NT2/D1 (cell line): ENCODE results near the gene ATG9B.

Source experiments
- DNase-seq: peaks from one replicate; pipeline ENCODE4 v3.0.0-alpha.2; 2011; ENCODE audit warnings: low read depth, low spot score
- H3K27me3 ChIP-seq: 2 replicates; pipeline ENCODE4 v1.6.0; 2011; ENCODE audit warnings: mild to moderate bottlenecking; ENCODE audit not compliant: insufficient read length, insufficient read depth
- H3K36me3 ChIP-seq: 2 replicates; pipeline ENCODE4 v1.6.1; 2011; ENCODE audit warnings: mild to moderate bottlenecking, low read length, mixed read lengths; ENCODE audit not compliant: insufficient read depth, insufficient read length
- H3K4me1 ChIP-seq: 2 replicates; pipeline ENCODE4 v1.5.1; 2011; ENCODE audit not compliant: insufficient read depth, insufficient read length
- H3K4me3 ChIP-seq: 2 replicates; pipeline ENCODE4 v1.5.1; 2011; ENCODE audit warnings: low read depth; ENCODE audit not compliant: insufficient read length
- H3K9ac ChIP-seq: 2 replicates; pipeline ENCODE4 v1.6.0; 2011; ENCODE audit warnings: low read depth; ENCODE audit not compliant: insufficient read length
- H3K9me3 ChIP-seq: 2 replicates; pipeline ENCODE4 v1.5.1; 2011; ENCODE audit warnings: mild to moderate bottlenecking, low read length; ENCODE audit not compliant: insufficient read depth
- SUZ12 ChIP-seq: IDR thresholded peaks from 2 replicates; pipeline ENCODE4 v1.6.1; 2011; ENCODE audit not compliant: insufficient read length, insufficient read depth; ENCODE audit errors: extremely low read depth
- YY1 ChIP-seq: IDR thresholded peaks from 2 replicates; pipeline ENCODE4 v1.6.1; 2011; ENCODE audit not compliant: insufficient read length, insufficient read depth
- ZNF274 ChIP-seq: IDR thresholded peaks from 2 replicates; pipeline ENCODE4 v1.6.1; 2011; ENCODE audit warnings: mild to moderate bottlenecking, low read depth, low read length

Gene ATG9B

DNA sequence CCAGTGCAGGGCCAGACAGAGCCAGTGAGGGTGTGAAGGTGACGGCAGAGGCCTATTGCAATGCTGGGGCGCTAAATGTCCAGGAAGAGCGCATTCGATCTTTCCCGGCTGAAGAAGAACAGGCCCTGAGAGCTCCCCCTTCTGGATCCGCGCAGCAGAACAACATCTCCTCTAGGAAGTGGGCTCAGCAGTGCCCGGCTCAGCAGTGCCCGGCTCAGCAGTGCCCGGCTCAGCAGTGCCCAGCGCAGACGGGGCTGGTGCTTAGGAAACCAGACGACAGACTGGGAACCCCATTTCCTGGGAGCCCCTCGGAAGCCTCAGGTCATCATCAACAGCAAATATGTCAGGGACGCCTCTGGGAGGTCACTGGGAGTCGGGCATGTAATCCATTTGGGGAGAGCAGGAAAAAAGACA is 38.2 kb downstream of the ATG9B start:
- peaks cover 29% of the 10 kb centered on the region for H3K27me3 ChIP-seq
- DNase-seq, result no peak
- no peaks in the 10 kb centered on the region for H3K36me3 ChIP-seq
- TF ChIP-seq YY1 (no peak), ZNF274 (no peak), SUZ12 (no peak)
- H3K9me3 ChIP-seq, result peaks cover 15% of the 10 kb centered on the region; the same call in 1 of the 2 replicates
- H3K4me1 ChIP-seq, result peaks cover 4% of the 10 kb centered on the region
- no peak overlapping the region for H3K4me3 ChIP-seq
- no peak overlapping the region for H3K9ac ChIP-seq

DNA sequence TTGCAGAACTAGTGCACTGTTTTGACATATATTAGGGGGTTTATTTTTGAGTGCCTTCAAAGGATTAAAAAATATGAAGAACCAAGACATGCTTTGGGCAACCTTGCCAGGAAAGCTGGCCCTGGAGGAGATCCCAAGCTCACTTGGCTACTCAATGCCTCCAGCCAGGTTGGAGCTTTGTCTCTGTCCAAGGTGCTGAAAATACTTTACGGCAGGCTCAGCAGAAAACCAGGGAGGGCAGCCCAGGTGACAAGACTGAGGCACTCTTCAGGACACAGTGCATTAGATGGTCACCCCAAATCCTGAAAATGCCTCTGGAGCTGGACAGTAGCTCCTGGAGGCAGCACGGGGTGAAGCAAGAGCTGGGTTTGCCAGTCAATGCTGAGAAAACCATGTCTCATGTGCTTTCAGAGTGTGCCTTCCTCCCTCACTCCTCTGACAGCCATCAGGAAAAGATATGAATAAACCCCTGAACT is 40.4 kb downstream of the ATG9B start:
- Histone ChIP-seq H3K4me1 (peaks cover 10% of the 10 kb centered on the region), H3K4me3 (no peak overlapping the region), H3K36me3 (no peaks in the 10 kb centered on the region), H3K9ac (no peak overlapping the region), H3K9me3 (no peaks in the 10 kb centered on the region), H3K27me3 (peaks cover 40% of the 10 kb centered on the region)
- TF ChIP-seq YY1, result no peak
- TF ChIP-seq ZNF274, result no peak
- no peak for TF ChIP-seq SUZ12
- peak; percentile 63 for DNase-seq

DNA sequence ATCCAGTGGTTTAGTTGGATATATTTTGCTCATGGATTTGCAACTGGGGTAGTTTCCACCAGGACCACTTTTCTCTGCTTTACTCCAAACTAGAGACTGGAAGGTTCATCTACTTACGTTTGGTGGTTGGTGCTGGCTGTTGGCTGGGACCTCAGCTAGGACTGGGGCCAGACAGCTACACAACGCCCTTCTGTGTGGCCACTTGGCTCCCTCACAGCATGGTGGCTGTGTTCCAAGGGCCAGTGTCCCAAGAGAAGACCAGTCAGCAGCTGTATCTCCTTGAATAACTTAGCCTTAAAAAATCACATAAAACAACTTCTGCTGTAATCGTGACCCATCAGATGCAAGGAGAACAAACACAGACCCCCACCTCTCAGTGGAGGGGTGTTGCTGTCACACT is 41.9 kb downstream of the ATG9B start:
- no peak overlapping the region for H3K4me3 ChIP-seq
- peaks cover 10% of the 10 kb centered on the region for H3K4me1 ChIP-seq
- H3K36me3 ChIP-seq, result no peaks in the 10 kb centered on the region
- DNase-seq, result no peak
- no peak for TF ChIP-seq ZNF274
- no peak for TF ChIP-seq SUZ12
- no peak for TF ChIP-seq YY1
- peaks cover 41% of the 10 kb centered on the region for H3K27me3 ChIP-seq
- H3K9me3 ChIP-seq, result no peaks in the 10 kb centered on the region
- no peak overlapping the region for H3K9ac ChIP-seq

DNA sequence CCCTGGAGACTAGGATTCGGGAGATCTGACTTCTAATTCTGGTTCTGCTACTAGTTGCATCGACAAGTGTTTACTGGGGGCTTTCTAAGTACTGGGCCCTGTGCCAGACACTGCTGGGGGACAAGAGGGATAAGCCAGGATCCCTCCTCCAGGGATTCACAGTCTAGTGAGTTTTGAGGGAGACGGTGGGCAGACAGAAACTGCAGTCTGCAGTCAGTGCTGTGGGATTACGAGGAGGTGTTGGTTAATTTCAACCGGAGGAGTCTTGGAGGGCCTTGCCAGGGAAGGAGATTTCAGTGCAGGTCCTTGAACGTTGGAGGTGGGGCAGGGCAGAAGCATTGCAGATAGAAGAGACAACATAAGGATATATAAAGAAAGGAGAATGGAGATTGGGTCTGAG is 42.6 kb downstream of the ATG9B start:
- peaks cover 16% of the 10 kb centered on the region for H3K4me1 ChIP-seq
- TF ChIP-seq ZNF274 (no peak), SUZ12 (no peak), YY1 (no peak)
- no peak for DNase-seq
- peaks cover 48% of the 10 kb centered on the region for H3K27me3 ChIP-seq
- no peaks in the 10 kb centered on the region for H3K9me3 ChIP-seq
- H3K4me3 ChIP-seq, result no peak overlapping the region
- H3K9ac ChIP-seq, result no peak overlapping the region
- no peaks in the 10 kb centered on the region for H3K36me3 ChIP-seq

DNA sequence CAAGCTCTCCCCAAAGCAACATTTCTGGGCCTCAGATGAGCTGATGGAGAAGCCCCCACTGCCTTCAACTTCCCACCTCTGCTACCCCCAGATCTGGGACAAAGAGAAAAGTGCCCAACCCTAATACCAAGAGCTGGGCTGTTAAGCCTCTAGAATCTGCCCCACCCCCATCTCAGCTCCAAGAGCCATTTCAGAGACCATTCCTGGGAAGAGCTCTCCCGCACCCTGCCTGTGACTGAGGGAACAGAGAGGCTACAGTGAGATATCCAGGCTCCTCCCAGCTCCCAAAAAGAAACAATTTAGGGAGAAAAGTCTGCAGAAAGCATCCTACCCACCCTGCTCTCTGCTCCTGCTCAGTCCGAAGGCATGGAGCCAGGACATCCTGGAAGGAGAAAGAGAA is 43.6 kb downstream of the ATG9B start:
- TF ChIP-seq SUZ12 (no peak), ZNF274 (no peak), YY1 (no peak)
- Histone ChIP-seq H3K9me3 (no peaks in the 10 kb centered on the region), H3K4me3 (no peak overlapping the region), H3K4me1 (peaks cover 15% of the 10 kb centered on the region), H3K36me3 (no peaks in the 10 kb centered on the region), H3K27me3 (peaks cover 52% of the 10 kb centered on the region), H3K9ac (no peak overlapping the region)
- no peak for DNase-seq

DNA sequence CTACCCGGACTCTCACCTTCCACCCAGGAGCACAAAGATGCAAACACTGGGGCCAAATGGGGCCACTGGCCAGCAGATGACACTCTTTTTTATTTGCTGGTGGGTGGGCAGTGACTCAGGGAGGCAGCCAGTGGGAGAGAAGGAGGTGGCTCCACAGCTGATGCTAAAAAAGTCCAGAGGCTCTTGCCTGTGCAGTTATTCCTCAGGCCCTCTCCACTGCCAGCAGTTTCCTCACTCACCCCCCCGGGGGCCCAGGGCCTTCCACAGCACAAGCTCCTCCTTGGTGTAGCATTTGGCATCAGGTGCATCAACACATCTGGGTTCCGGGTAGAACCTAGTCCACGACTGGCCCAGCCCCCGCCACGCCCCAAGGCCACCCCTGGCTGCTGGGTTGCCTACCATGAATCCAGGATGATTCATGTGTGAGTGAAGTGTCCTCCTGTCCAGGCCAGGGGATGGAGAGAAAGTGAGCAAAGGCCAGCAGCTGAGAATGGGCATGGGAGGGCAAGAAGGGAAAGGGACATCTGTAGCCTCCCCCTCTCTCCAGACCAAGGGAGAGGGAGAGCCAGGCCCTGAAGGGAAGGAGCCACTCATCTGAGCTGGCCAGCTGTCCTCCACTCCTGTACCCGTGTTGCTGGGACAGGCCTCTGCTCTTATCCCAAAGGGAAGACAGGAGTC is 44.4 kb downstream of the ATG9B start:
- Histone ChIP-seq H3K4me1 (peaks cover 20% of the 10 kb centered on the region), H3K9ac (no peak overlapping the region), H3K4me3 (peak overlapping the region; percentile 8), H3K36me3 (no peaks in the 10 kb centered on the region), H3K9me3 (no peaks in the 10 kb centered on the region), H3K27me3 (peaks cover 56% of the 10 kb centered on the region)
- no peak for TF ChIP-seq ZNF274
- TF ChIP-seq YY1, result no peak
- no peak for TF ChIP-seq SUZ12
- no peak for DNase-seq

DNA sequence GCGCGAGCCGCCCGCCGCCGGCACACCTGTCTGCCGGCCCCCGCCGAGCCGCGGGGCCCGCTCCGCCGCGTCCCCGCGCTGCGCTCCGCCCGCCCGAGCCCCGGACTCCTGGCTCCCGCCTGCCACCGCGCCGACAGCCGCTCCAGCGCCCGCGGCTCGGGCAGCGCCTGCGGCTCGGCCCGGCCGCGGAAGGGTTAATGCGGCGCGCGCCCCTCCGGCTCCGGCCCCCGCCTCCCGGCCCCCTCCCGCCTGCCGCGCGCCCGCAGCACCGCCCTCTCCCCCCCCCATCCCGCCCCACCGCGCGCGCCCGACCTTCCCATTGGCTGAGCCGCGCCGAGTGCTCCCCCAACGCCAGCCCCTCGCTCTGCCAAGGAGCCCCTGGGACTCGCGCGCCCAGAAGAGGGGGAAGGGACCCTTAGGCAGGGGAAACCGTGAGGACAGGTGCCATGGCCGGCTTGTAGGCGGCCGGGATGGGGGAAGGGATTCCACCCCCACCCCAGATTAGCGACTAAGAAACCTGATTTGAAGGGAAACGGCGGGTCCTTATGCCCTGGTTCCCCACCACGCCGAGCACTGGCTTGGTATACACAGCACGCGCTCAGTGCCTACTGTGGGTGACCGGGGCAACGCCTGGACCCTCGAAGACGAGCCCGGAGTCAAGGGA is 46.0 kb downstream of the ATG9B start, which contains the start of gene KCNH2:
TSS of gene KCNH2 (minus strand) at position 196 of the 664 bp plus-strand sequence. CDS start 408 bp downstream, outside the sequence.
- Histone ChIP-seq H3K4me3 (peak within 1 kb of the TSS; percentile 41), H3K27me3 (peaks cover 59% of the 10 kb centered on the region), H3K36me3 (no peaks in the 10 kb centered on the region), H3K9ac (peak within 1 kb of the TSS; percentile 63), H3K9me3 (no peaks in the 10 kb centered on the region), H3K4me1 (peaks cover 24% of the 10 kb centered on the region)
- no peak for DNase-seq
- no peak for TF ChIP-seq SUZ12
- TF ChIP-seq ZNF274, result no peak
- TF ChIP-seq YY1, result no peak
